RWPE1 (cell line): ENCODE data around the gene UST.

Experiments used
- CTCF ChIA-PET: fragments of 350-600 bp; sonication (Branson Sonifier 250); formaldehyde crosslinking; extraction: SDS; loops from one replicate; lab custom pipeline; 2021; lab: Yijun Ruan, JAX
- POLR2A ChIA-PET: fragments of 400-600 bp; formaldehyde crosslinking; extraction: SDS; loops from one replicate; lab custom pipeline; 2020; ENCODE audit warnings: antibody characterized with exemption; ENCODE audit not compliant: low non-redundant PET; lab: Yijun Ruan, JAX
- DNase-seq: peaks from one replicate; pipeline ENCODE4 v3.0.0; 2012; ENCODE audit warnings: low spot score
- H3K27ac ChIP-seq: fragments of 450-650 bp; 2 replicates; pipeline ENCODE4 v1.5.1; 2017
- TF ChIP-seq, protein P1 (sequence below): fragments of 450-650 bp; conservative IDR thresholded peaks from 2 replicates; pipeline ENCODE4 v1.5.1; 2017; ENCODE audit warnings: low read depth, mild to moderate bottlenecking

The UST gene

DNA sequence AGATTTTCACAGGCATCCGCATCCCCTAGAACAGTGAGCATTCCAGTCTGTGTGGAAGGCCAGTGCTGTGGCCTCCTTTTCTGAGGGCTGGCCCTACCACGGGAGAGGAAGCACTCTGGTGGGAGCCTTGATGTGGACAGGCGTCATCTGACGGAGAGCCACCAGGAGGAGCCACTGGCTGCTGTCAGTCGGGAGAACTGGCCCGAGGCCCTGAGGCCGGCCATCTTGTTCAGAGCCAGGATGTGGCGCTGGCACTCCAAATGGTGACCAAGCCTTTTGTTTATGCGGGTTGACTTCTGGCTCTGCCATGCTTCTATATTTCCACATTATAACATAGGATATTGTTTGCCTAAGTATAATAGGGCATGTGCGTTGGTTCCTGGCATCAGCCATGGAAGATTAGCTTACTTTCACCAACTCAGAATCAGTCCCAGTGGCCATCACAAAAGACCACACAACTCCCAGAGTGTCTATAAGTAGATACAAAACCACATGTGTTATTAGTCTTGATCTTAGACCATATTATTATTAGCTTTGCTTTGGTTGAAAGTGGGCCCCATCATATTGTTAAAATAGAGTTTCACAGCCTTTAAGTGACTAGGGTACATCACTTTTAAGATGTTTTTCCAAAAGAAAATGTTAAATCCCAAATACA is 296.8 kb downstream of the UST start:
- DNase-seq, result no peak
- TF ChIP-seq, protein P1, sequence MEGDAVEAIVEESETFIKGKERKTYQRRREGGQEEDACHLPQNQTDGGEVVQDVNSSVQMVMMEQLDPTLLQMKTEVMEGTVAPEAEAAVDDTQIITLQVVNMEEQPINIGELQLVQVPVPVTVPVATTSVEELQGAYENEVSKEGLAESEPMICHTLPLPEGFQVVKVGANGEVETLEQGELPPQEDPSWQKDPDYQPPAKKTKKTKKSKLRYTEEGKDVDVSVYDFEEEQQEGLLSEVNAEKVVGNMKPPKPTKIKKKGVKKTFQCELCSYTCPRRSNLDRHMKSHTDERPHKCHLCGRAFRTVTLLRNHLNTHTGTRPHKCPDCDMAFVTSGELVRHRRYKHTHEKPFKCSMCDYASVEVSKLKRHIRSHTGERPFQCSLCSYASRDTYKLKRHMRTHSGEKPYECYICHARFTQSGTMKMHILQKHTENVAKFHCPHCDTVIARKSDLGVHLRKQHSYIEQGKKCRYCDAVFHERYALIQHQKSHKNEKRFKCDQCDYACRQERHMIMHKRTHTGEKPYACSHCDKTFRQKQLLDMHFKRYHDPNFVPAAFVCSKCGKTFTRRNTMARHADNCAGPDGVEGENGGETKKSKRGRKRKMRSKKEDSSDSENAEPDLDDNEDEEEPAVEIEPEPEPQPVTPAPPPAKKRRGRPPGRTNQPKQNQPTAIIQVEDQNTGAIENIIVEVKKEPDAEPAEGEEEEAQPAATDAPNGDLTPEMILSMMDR, result 0 out of 2 replicates have a peak, but pooled peaks have one; percentile 5
- ChIA-PET CTCF (interaction anchor here (0.7 kb wide), 1 partner anchor 17 kb away, joined by 7 read pairs; no protein-coding TSS in a partner anchor), POLR2A (no interaction called here)
- H3K27ac ChIP-seq, result no peak overlapping the region

DNA sequence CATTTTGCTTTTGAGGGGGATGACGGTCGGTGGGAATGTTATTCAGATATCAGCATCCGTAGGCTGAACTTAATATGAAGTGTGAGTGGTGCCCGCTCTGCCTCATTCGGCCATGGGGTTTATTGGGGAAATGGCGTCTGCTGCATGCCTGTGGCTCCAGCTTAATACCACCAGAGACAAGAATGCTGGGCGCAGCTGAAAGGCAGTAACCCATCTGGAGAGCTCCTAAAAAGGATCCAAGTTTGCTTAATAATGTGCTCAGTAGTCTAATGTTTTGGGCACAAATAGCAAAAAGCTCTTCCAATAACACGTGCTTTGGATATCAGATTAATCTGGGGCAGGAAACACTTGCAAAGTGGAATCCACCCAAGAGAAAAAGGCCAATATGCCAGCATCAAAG is 297.7 kb downstream of the UST start:
- ChIA-PET CTCF (interaction anchor here (0.6 to 0.7 kb wide), 2 partner anchors 28 to 32 kb away, joined by 3 to 4 read pairs; no protein-coding TSS in a partner anchor), POLR2A (no interaction called here)
- no peak for DNase-seq
- no peak overlapping the region for H3K27ac ChIP-seq
- TF ChIP-seq, protein P1, result no peak

DNA sequence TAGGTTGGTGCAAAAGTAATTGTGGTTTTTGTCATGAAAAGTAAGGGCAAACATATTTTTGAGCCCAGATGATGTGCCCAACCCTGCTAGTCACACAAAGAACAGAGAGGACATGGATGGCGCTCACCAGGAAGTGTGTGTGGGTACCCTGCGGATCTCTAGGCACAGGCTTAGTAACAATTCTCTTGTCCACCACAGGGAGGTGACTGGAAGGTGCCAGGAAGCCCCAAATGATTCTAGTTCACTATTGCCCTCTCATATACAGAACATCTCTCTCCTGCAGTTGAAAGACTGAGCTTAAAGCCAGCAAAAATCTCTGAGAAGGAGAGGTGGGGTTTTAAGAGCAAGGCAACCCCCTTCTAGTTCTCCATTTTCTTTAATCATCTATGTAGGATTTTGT is 298.6 kb downstream of the UST start:
- no peak for DNase-seq
- TF ChIP-seq, protein P1, result no peak
- POLR2A ChIA-PET, result no interaction called here
- CTCF ChIA-PET, result interaction anchor here (0.6 to 0.8 kb wide), 2 partner anchors 17 to 469 kb away, joined by 4 read pairs; no protein-coding TSS in a partner anchor
- H3K27ac ChIP-seq, result no peak overlapping the region

DNA sequence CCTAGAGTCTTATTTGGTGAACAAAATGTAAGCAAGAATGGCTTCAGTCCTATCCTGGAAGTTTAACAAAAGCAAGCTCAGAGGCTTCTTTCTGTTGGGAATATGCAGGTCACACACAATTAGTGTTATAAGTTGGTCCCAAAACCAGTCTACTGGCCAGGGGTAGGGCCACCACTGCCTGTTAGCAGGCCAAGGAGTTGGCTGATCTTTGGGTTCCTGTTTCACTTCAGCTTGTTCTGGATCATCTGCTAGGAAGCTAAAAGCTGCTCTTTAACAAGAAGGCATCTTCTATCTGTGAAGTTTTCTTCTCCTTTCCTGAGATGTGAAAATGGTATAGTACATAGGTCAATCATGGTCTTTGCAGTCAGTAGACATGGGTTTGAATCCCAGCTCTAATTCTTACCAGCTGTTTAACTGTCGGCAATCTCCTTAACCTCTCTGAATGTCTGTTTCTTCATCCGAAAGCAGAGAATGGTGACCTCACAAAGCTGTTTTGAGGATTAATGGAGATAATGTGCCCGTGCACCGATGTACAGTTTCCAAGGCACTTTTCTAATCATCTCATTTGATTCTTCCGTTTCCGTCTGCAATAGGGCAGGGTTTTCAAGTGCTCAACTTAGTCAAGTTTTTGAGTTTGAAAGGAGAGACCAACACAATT is 299.5 kb downstream of the UST start:
- H3K27ac ChIP-seq, result no peak overlapping the region
- TF ChIP-seq, protein P1, result no peak
- no peak for DNase-seq
- ChIA-PET POLR2A (no interaction called here), CTCF (interaction anchor here (0.8 kb wide), 2 partner anchors 386 to 470 kb away, joined by 3 to 4 read pairs; no protein-coding TSS in a partner anchor)

DNA sequence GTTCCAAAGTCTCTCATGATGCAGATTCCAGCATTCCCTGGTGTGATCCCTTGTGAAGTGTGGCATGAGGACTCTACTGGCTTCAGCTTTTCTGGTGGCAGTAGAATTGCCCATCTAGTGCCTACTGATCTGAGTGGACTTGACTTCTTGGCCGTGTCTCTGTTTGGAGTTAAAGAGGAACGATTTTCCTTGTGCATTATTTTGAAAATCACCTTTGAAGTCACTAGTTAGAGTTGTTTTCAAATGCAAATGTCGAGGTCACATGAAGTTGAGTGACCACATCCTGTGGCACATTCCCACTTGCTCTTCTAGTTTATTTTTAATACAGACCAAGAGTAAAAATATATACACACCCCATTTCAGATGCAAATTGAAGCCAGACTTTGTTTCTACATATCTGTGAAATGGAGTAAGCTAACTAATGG is 300.0 kb downstream of the UST start:
- TF ChIP-seq, protein P1, result no peak
- POLR2A ChIA-PET, result no interaction called here
- no peak for DNase-seq
- CTCF ChIA-PET, result no interaction called here
- H3K27ac ChIP-seq, result no peak overlapping the region

DNA sequence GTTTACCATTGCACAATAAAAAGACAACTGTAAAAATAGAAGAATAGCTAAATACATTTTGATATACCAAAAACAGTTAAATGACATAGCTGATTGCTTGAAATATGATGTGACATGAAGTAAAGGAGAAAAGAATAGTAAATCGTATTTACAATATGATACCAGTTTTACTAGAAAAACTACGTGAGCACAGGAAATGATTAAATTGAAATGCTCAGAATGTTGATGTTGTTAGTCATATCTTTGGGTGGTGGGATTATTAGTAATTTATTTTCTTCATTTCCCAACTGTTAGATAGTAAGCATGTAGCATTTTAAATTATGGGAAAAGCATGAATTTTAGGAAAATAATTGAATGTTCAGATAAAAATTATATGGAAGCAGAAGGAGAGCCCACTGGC is 302.4 kb downstream of the UST start:
- TF ChIP-seq, protein P1, result no peak
- H3K27ac ChIP-seq, result no peak overlapping the region
- CTCF ChIA-PET, result no interaction called here
- peak; percentile 48 for DNase-seq
- POLR2A ChIA-PET, result no interaction called here
